ENCODE data around the gene KRTAP16-1.
"Not testable (repeated sequence)": the region's sequence is repeated elsewhere in the genome, so short reads cannot be mapped to it uniquely, and the experiment has no call there.

KRTAP16-1 gene, protein sequence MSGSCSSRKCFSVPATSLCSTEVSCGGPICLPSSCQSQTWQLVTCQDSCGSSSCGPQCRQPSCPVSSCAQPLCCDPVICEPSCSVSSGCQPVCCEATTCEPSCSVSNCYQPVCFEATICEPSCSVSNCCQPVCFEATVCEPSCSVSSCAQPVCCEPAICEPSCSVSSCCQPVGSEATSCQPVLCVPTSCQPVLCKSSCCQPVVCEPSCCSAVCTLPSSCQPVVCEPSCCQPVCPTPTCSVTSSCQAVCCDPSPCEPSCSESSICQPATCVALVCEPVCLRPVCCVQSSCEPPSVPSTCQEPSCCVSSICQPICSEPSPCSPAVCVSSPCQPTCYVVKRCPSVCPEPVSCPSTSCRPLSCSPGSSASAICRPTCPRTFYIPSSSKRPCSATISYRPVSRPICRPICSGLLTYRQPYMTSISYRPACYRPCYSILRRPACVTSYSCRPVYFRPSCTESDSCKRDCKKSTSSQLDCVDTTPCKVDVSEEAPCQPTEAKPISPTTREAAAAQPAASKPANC

DNA sequence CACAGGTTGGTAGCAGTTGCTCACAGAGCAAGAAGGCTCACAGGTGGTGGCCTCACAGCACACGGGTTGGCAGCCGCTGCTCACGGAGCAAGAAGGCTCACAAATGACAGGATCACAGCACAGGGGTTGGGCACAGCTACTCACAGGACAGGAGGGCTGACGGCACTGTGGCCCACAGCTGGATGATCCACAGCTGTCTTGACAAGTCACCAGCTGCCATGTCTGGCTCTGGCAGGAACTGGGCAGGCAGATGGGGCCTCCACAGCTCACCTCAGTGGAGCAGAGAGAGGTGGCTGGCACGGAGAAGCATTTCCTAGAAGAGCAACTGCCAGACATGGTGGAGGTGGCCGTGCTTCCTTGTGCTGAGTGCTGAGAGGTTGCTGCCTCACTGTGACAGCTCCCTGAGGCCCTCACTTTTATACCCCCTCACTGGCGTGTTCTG lies at the start of gene KRTAP16-1:
Gene KRTAP16-1 (minus strand): TSS at position 392 of the 442 bp plus-strand sequence. CDS start 56 bp downstream, at position 336.
- DNase-seq (ENCODE audit: low read depth): peak; percentile 19

DNA sequence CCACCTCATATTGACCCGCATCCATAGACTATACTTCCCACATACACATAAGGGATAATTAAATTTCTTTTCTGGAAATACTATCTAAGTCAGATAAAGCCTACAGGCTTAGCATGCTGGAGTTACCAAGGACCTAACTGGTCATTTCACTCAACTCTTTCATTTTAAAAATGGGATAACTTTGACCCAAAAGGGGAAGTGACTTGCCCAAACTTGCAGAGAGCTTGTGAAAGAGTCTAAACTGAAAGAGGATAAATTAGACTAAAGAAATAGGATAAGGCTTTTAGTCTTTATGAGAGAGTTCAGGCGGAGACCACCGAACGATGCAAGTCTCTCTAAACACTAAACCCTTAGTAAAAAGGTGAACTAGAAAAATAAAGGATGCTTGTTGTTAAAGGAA lies 45.4 kb upstream of the KRTAP16-1 start:
- DNase-seq (ENCODE audit: low read depth): no peak

DNA sequence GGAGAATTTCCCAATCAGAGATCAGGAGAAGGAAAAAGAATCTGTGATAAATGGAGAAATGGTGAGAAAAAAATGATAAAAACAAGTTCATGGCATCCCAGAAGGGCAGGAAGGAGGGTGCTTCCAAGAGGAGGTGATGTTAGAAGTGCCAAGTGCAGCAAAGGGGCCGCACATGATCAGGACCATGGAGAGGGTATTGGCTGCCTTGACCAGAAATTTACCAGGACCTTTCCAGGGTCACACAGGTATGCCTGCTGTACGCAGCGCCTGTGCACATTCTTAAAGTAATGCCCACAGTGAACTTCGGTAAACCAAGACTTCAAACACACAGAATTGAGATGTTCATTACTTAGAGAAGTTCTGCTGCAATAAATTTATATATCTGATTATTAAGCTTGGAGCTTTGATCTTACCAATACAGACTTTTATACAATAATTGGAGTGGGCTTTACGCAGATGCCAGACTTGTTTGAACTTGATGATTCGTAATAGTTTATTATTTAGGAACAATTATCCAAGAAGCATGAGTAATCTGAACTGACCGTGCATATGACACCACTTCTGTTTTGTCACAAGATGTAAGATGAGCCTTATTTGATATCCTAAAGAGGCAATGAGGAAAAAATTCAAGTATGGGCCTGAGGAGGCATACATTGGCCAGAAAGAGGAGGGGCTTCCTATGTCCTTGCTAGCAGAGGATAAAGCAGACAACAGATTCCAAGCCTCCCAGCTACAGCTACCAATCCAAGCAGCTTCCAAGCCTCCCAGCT lies 43.7 kb upstream of the KRTAP16-1 start:
- no peak for DNase-seq (ENCODE audit: low read depth)

DNA sequence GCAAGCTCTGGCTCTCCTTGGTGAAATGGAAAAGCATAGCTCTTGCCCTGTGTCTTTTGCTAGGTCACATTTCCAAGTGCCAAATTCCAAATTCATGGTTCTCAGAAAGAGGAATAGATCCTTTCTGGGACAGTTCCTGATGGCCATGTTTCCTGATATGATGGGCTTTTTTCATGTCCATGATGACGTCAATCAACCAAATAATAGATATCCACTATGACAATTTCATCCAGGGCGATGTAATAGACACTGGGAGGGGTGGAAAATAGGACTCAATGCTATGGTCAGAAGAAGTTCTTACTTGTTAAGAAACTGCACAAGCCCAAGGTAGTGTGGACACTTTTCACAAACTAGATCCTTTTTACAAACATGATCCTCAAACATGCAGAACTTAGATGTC lies 42.1 kb upstream of the KRTAP16-1 start:
- no peak for DNase-seq (ENCODE audit: low read depth)

DNA sequence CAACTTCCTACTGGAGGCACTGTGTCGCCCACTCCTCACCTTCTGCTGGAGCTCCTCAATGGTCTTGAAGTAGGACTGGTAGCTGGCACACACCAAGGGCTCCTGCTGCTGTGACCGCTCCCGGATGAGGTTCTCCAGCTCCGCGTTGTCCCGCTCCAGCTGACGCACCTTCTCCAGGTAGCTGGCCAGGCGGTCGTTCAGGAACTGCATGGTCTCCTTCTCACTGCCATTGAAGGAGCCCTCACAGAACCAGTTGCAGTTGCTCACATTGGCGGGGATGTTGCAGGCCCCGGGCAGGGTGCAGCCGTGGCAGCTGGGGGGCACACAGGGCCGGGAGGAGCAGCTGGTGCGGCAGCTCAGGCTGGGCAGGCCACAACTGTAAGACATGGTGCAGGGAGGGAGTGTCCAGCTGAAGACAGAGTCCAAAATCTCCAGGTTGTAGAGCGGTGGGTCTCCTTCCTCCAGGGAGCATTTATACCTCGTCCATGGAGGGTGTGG lies 41.3 kb upstream of the KRTAP16-1 start, which contains the start of gene KRT33A:
Gene KRT33A (minus strand): TSS at position 448 of the 498 bp plus-strand sequence. CDS start 61 bp downstream, at position 387.
- DNase-seq (ENCODE audit: low read depth): not testable (repeated sequence)

DNA sequence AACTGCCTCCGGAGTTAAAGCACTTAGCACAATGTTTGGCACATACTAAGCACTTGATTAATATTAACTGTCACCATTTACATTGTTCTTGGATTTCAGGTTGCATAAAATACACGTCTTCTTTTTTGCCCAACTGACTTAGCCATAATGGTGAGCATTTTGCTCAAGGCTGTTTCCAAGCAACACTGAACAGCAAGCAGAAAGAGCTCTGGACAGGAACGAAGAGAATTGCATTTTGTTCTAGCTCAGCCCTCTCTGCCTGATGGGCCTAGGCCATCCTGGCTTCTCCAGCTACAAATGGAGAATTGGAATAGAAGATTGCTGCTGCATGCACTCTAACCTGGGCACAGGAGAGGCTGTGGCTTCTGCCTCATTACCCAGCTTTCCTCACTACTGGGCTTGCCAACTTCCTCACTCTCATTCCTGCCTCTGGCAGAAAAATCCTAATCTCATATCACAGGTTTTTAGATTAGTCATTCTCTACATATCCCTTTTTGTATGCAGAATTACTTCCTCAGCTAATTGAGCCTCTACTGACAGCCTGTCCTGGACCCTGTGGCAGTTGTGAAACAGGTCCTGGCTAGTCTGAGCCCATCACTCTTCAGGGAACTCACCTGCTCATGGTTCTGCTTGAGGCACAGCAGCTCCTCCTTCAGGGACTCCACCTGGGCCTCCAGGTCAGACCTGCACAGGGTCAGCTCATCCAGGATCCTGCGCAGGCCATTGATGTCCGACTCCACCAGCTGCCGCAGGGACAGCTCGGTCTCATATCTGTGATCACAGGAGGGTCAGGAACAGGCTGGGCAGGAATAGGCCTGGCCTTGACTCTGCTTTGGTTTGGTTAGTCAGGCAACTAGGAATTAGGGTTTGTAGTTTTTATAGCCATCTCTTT lies 39.0 kb upstream of the KRTAP16-1 start:
- DNase-seq (ENCODE audit: low read depth): no peak

DNA sequence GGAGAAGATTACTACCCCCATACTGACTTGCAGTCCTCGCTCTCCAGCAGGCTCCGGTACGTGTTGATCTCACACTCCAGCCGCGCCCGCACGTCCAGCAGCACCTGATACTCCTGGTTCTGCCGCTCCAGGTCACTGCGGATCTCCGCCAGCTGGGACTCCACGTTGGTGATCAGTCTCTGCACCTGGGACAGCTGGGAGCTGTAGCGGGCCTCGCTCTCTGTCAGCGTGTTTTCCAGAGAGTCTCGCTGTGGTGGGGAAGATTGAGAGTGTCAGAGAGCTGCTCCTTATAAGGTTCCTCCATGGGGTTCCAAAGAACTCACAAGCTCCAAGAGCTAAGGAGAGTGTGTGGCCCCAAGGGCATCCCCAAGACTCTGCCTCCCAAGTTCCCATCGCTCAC lies 37.3 kb upstream of the KRTAP16-1 start:
- not testable (repeated sequence) for DNase-seq (ENCODE audit: low read depth)

DNA sequence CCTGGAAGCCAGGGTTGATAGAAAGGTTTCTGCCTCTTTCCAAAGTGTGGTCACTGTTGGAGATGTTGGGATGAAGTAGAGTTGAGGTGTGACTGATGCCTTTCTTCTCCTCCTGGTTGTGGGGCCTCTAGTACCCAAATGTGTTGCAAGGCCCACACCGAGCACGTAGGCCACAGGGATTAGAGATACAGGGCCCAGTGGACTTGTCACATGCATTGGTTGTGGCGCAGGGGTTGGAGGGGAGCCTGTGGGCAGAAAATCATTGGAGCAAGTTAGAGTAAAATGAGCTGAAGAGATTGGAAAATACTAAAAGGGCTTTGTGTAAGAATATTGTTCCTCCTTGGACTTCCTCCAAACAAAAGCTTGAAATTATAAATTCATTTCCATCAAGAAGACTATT lies 36.9 kb upstream of the KRTAP16-1 start:
- DNase-seq (ENCODE audit: low read depth): no peak

DNA sequence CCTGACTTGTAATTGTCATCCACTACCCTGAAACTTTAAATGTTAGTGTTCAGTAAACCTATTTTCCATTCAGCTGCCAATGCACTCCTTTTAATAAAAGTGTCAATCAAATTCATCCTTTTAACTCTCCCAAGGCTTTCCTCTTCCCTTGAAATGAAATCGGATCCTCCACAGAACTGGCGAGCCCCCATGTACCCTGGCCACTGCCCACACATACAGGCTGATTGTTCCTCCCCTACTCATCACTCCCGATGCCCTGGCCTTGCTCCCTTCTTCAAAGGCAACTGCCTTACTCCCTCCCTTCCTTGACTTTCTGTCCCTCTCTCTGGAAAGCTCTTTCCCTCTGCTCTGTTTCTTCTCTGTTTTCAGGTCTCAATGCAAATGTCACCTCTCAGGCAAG lies 33.9 kb upstream of the KRTAP16-1 start:
- no peak for DNase-seq (ENCODE audit: low read depth)

DNA sequence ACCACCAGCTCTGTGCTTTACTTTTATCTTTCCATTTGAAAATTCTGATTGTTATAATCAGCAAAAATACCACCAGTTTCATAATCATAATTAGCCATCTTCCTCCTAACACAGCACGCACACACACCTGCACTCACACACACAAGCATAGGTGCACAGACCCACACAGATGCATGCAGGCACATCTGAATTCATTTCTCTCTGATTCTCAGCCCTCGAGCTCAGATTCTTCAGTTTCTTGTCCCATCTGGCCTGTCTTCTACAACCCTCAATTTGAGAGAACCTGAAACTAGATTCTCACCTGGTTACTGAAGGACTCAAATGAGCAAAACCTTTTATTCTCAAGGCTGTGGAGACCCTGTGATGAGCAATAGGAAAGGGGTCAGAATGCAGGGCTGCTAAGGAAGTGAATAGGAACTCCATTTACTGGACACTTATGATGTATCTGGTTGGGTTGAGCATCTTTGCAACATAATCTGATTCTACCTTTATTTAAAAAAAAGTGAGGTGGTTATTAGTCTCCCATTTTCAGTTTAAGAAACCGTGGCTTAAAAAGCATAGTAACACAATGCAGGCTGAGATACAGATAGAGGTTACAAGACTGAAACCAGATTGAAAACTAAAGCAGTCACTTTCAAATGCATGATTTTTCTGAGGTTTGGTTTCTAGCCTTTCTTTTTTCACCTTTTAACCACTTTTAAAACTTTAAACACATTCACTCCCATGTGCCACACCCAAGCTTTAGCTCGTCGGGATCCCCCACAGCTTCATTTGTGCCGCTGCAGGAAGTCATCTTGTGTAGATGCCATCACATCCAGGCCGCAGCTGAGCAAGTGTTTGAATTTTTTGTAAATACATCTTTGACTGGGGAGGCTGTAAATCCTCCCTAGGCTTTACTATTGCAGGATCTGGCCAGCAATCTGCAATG lies 32.1 kb upstream of the KRTAP16-1 start:
- DNase-seq (ENCODE audit: low read depth): peak; percentile 33

DNA sequence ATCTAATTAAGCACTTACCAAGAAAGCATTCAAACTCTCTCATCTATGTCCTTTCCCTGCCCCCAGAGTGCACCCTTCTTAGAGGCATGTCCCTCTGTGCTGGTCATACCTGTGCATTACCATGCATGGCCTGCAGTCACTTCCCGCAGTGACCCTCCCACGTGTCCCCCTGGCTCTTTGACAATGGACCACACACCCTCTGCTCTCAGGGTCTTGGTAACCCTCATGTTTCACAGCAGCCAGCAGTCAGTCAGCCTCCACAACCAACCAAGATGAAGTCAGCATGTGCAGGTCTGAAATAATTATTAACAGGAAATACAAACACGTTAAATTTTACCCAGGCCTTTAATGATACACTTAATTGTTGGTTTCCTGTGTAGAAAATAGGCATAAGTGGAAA lies 31.4 kb upstream of the KRTAP16-1 start:
- DNase-seq (ENCODE audit: low read depth): no peak

DNA sequence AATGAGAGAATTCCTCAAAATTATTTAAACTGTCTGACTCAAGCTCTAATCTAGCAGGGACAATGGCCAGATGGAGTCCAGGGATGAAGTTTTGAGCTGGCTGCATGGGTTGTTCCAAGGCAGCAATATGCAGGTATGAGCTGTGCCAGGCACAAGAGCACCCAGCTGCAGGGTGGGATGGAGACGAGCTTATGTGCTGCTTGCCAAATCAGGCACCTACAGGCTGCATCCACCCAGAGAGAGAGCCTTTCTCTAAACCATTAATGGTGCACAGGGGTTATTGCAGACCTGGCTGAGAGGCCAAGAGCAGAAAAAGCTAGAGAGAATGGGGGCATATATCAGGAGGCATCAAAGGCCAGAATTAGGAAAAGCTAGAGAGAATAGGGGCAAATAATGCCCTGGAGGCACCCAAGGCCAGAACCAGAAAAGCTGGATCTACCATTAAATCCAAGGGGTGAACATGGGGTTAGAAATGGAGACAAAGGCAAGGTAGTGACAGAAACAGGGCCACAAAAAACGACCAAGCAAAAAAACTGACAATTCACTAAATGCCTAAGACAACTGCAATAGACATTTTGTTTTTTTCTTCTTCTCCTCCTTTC lies 30.6 kb upstream of the KRTAP16-1 start:
- no peak for DNase-seq (ENCODE audit: low read depth)

DNA sequence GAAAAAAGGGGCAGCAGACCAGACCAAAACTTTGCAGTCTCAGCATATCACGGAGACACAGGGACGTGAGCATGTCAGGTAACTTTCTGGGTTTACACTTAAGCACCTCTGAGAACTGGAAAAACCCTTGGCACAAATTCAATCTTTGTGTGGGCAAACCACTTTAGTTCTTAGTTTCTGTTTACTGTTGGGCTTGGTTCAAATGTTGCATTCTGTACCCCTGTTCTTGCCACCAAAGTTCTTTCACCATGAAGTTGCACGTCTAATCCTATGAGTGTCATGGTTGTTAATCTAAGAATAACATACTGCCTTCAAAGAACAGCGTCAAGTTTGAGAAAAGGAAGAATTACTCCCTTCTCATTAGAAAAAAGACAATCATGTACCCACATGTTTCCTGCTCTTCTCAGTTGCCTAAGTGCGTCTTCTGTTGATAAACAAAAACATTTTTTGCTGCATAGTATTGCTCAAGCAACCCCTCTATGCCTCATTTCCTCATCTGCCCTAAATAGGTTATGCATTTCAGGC lies 29.9 kb upstream of the KRTAP16-1 start:
- DNase-seq (ENCODE audit: low read depth): peak; percentile 17

DNA sequence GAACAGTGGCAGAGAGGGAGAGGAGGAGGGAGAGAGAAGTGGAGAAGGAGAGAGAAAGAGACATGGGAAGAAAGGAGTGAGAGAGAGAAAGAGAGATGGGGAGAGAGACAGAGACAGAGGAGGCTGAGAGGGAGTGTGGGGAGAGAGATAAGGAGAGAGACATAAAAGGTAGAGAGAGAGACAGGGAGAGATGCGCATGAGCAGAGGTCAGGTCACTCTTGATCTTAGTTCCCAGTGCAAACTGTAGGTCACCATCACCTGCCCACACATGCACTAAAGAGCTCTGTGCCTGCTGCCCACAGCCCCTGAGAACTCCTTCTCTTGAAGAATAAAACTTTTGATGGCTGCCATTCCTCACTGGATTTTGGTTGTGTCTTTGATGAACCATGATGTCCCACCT lies 26.6 kb upstream of the KRTAP16-1 start:
- no peak for DNase-seq (ENCODE audit: low read depth)

DNA sequence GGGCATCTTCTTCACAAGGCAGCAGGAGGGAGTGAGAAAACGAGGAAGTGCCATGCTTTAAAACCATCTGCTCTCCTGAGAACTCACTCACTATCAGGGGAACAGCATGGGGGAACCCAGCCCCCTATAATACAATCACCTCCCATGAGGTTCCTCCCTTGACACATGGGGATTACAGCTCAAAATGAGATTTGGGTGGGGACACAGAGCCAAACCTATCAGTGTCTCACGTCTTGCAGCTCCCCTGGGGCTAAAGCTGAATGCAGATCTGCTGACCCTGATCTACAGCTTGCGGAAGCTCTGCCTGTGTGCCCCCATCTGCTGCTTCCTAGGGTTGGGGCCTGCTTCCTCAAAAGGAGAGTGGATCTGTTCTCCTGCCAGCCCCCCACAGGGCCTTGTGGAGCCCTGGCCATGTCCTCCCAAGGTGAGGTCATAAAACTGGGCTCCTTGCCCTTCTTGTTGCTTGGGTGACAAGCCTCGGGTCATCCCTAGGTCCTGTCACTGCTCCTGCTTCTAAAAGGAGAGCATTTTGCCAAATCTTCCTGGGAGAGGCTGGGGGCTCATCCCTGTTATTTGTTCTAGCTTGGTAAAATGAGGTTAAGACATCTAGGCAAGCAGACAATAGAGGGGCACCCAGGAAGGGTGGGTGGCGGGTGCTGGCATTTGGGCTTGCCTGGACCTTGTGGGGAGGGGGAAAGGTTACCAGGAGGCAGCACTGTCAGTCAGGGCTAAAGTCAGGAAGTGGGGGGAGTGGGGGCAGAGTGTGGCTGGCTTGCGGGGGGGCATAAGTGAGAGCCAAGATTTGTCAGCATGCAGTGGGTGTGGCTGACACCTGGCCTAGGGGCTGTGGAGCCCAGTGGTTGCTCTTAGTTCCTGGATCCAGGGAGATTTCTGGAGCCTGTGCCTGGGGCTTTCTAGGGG lies 25.5 kb upstream of the KRTAP16-1 start:
- no peak for DNase-seq (ENCODE audit: low read depth)

DNA sequence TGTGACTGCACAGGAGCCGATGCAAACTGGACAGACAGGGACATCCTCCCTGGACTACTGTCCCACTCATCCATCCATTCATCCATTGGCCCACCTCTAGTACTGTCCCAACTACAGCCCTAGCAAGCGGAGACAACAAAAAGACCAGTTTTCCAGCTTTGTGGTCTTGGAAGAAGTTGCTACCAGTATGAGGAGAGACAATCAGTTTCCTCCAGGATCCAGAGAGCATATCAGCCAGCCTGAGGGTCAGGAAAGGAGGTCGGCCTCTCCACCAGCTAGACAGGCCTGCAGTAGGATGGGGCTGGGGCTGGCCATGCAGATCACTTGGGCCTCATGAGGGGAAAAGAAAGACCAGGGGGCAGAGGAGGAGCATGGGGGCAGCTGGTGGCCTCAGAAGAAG lies 24.7 kb upstream of the KRTAP16-1 start:
- no peak for DNase-seq (ENCODE audit: low read depth)

DNA sequence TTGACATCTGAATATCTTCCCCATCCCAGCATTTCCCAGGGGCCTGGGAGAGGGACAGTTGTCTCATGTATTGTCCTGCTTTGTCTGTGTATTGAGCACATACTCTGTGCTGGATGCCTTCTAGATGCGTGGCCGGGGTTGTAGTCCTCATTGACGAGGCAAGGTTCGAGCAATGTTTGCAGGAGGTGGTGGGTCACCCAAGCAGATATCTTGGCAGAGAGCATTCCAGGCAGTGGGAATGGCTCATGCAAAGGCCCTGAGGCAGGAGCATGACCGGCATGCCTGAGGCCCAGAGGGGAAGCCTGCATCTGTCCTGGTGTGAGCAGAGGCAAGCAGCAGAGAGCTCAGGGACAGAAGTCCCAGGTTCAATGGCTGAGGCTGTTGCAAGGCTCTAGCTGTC lies 24.0 kb upstream of the KRTAP16-1 start:
- no peak for DNase-seq (ENCODE audit: low read depth)

DNA sequence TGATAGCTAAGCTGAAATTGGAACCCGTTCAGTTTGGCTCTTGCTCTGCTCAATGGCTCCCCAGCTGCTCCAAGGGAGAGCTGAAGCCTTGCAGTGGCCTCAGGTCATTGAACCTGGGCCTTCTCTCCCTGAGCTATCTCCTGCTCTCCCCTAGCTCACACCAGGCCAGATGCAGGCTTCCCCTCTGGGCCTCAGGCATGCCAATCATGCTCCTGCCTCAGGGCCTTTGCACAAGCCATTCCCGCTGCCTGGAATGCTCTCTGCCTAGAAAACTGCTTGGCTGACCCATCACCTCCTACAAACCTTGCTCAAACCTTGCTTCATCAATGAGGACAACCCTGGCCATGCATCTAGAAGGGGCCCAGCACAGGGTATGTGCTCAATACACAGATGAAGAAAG lies 23.1 kb upstream of the KRTAP16-1 start:
- DNase-seq (ENCODE audit: low read depth): no peak

DNA sequence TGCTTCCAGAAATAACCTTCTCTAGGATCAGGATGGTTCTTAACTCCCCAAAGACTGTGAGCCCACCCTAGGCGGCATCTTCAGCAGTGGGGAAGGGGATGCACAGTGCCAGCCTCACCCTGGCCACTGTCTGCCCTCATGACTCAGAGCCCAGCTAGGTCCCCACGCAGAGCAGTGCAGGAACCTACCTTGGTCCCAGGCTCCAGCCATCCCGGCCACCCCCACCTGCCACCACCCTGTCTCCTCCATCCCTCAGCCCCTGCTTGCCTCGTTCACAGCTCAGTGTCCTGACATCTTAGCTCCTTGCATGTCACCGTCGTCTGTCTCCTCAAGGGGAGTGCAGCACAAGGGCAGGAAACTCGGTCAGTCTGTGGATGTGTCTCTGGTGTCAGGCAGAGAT lies 22.5 kb upstream of the KRTAP16-1 start:
- no peak for DNase-seq (ENCODE audit: low read depth)
